Nephron (organoid): ENCODE data around the gene GMCL1.
"Not testable (repeated sequence)": the region's sequence is repeated elsewhere in the genome, so short reads cannot be mapped to it uniquely, and the experiment has no call there.

Experiments used
- H3K27ac Mint-ChIP-seq, 3 experiments: 2 replicates each; pipeline ENCODE4 v1.8.0; 2020; ENCODE audit warnings: mixed read lengths in 3 of 3, mild to moderate bottlenecking in 2 of 3, moderate library complexity in 1 of 3
- H3K27me3 Mint-ChIP-seq: 2 replicates; pipeline ENCODE4 v1.8.0; 2021; ENCODE audit warnings: low read depth, mild to moderate bottlenecking, moderate library complexity, mixed read lengths
- H3K36me3 Mint-ChIP-seq: 2 replicates; pipeline ENCODE4 v1.8.0; 2020; ENCODE audit warnings: low read depth, mixed read lengths
- H3K4me1 Mint-ChIP-seq: 2 replicates; pipeline ENCODE4 v1.8.0; 2020; ENCODE audit warnings: mixed read lengths
- H3K4me3 Mint-ChIP-seq, 3 experiments: 2 replicates each; pipeline ENCODE4 v1.8.0; 2020; ENCODE audit warnings: mild to moderate bottlenecking in 3 of 3, mixed read lengths in 3 of 3, moderate library complexity in 2 of 3
- H3K9me3 Mint-ChIP-seq: 2 replicates; pipeline ENCODE4 v1.8.0; 2020; ENCODE audit warnings: mixed read lengths
- CTCF ChIP-seq, 3 experiments: fragments of 200-600 bp; sonication (generic); IDR thresholded peaks; one replicate each; pipeline ENCODE4 v1.5.0; 2021; ENCODE audit warnings: antibody characterized with exemption in 3 of 3; ENCODE audit not compliant: unreplicated experiment in 3 of 3

Gene GMCL1

DNA sequence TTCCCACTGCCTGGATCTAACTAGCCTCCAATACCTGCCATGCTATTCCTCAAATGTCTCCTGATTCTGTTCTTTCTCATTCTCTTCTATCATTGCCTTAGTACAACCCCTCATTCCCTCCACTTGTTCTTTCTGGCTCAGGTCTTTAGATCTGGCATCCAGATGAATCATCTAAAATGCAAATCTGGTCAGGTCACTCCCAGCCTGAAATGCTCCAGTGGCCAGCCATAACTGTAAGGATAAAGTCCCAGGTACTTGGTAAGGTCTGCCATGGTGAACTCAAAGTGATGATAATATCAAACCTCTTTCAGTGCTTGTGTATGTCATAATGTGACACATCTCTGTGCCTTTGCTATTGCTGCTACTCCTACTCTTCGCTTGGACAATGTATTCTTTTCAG, 61.4 kb downstream of the GMCL1 start:
- Mint-ChIP-seq H3K27ac (no peak overlapping the region), H3K9me3 (no peaks in the 10 kb centered on the region), H3K36me3 (peaks cover 9% of the 10 kb centered on the region), H3K4me1 (peaks cover 9% of the 10 kb centered on the region), H3K27me3 (no peaks in the 10 kb centered on the region), H3K4me3 (no peak overlapping the region)
- TF ChIP-seq CTCF (IDR thresholded peaks at IDR 0.05; ENCODE audit: unreplicated experiment in 3 of 3): no peak

GRCh38 chr2:69892838-69893424, 63.5 kb downstream of the GMCL1 start:
- Mint-ChIP-seq H3K36me3 (peaks cover 23% of the 10 kb centered on the region), H3K4me3 (peak overlapping the region; percentile 100), H3K27ac (peak overlapping the region; percentile 96 to 99 (median 99))
- not testable (repeated sequence) for H3K27me3 Mint-ChIP-seq, H3K9me3 Mint-ChIP-seq, H3K4me1 Mint-ChIP-seq

DNA sequence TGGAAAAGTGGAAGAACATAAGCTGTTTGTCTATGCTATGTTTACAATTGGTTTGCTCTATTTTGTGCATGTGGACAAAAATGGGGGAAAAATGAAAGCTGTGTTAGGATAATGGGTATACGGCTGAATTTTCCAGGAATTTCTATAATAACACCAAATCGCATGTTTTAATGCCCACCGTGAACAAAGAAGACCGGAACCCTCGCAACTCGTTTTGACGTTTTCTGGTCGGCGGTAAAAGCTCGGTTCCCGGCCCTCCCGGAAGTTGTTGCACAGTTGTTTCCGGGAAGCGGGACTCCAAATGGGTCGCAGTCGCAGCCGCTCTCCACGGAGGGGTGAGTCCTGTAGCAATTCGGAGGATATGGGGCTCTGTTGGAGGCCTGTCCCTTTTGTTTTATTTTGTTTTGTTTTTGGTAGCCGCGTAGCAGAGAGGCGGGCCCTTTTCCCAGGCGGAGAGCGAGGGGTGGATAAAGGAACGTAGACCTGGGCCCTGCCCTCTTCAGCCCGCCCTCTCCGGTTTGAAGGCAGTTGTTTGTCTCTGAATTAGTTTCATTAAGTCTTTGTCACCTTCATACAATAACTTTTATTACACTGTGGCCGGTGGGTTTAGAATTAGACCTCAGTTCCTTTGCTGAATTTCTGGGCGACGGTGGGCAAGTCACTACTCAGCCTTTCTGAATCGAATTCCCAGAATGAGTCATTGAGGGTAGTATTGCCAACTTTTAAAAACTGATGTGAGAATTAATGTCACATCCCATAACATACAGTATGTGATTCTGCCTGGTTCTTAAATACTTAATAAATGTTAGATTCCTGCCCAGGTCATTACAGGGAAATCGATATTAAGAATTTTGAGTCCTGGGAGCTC, 64.5 kb downstream of the GMCL1 start, which contains the start of gene SNRNP27:
Gene SNRNP27, plus strand, starts transcription at position 273 of the 868 bp plus-strand sequence. Its CDS starts 29 bp downstream, at position 302.
- Mint-ChIP-seq H3K36me3 (peaks cover 30% of the 10 kb centered on the region), H3K9me3 (no peaks in the 10 kb centered on the region), H3K27ac (peak within 1 kb of the TSS; percentile 96 to 99 (median 99)), H3K27me3 (no peaks in the 10 kb centered on the region), H3K4me3 (peak within 1 kb of the TSS; percentile 100), H3K4me1 (peaks cover 9% of the 10 kb centered on the region)
- TF ChIP-seq CTCF (IDR thresholded peaks at IDR 0.05; ENCODE audit: unreplicated experiment in 3 of 3): no peak

DNA sequence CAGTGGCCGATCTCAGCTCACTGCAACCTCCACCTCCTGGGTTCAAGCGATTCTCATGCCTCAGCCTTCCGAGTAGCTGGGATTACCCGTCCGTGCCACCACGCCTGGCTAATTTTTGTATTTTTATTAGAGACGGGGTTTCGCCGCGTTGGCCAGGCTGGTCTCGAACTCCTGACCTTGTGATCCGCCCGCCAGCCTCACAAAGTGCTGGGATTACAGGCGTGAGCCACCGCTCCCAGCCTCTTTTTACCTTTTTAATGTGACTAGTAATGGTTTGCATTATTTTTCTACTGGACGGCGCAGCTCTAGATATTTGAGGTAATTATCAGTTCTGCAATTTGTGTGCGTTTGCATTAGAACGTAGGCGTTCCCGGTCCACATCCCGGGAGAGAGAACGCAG, 65.3 kb downstream of the GMCL1 start:
- H3K27me3 Mint-ChIP-seq: not testable (repeated sequence)

DNA sequence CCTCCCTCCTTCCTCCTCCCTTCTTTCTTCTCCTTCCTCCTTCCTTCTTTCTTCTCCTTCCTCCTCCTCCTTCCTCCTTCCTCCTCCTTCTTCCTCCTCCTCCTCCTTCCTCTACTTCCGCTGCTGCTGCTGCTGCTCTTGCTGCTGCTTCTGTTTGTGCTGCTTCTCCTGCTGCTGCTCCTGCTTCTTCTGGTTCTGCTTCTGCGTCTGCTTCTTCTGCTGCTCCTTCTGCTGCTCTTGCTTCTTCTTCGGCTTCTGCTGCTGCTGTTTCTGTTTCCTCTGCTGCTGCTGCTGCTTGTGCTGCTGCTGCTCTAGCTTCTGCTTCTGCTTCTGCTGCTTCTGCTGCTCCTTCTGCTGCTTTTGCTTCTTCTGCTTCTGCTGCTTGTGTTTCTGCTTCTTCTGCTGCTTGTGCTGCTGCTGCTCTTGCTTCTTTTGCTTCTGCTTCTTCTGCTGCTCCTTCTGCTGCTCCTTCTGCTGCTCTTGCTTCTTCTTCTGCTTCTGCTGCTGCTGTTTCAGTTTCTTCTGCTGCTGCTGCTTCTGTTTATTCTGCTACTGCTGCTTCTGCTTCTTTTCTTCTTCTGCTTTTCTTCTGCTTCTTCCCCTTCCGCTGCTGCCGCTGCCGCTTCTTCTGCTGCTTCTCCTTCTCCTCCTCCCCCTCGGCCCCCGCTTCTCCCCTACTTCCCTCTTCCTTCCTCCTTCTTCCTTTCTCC, 72.9 kb downstream of the GMCL1 start:
- TF ChIP-seq CTCF (IDR thresholded peaks at IDR 0.05; ENCODE audit: unreplicated experiment in 3 of 3): no peak
- peaks cover 59% of the 10 kb centered on the region for H3K36me3 Mint-ChIP-seq
- H3K27me3 Mint-ChIP-seq: no peaks in the 10 kb centered on the region
- no peaks in the 10 kb centered on the region for H3K4me1 Mint-ChIP-seq
- no peaks in the 10 kb centered on the region for H3K9me3 Mint-ChIP-seq
- no peak overlapping the region for H3K27ac Mint-ChIP-seq
- H3K4me3 Mint-ChIP-seq: no peak overlapping the region

More for the DNA sequence above, 65.3 kb downstream of the GMCL1 start:
- Mint-ChIP-seq H3K27ac (peak overlapping the region in 1 of 3 experiments; percentile 96), H3K4me3 (peak overlapping the region; percentile 100), H3K36me3 (peaks cover 33% of the 10 kb centered on the region)
- not testable (repeated sequence) for H3K4me1 Mint-ChIP-seq, H3K9me3 Mint-ChIP-seq

DNA sequence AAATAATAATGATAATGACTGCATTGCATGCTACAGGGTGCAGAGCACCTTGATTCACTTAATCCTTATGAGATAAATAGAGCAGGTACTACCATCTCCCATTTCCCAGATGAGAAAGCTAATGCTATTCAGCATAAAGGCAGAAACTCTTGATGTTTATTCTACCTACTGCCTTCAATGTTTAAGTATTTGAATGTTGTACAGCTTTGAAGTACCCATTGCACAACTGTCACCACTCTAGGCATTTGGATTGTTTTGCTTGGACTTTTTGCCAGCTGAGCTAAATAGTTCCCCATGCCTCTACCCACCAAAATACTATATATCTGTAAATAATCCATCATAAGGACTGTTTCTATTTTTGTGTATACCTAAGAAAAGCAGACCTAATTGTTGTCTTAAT, 77.8 kb downstream of the GMCL1 start:
- Mint-ChIP-seq H3K9me3 (no peaks in the 10 kb centered on the region), H3K27ac (no peak overlapping the region), H3K27me3 (no peaks in the 10 kb centered on the region), H3K4me3 (no peak overlapping the region), H3K36me3 (peaks cover 45% of the 10 kb centered on the region), H3K4me1 (no peaks in the 10 kb centered on the region)
- no peak for TF ChIP-seq CTCF (IDR thresholded peaks at IDR 0.05; ENCODE audit: unreplicated experiment in 3 of 3)
